ENCODE measurements around the gene HHIPL1.
A peak's percentile ranks its signal among the peaks of the same experiment; 100 is the strongest.

HHIPL1 gene

GRCh38 chr14:99662846-99663245 is 17.9 kb downstream of the HHIPL1 start:
- no peak for DNase-seq

- DNase-seq = no peak
Measured at GRCh38 chr14:99663386-99664057, 18.6 kb downstream of the HHIPL1 start.

- DNase-seq = no peak
Measured at GRCh38 chr14:99664058-99664936, 19.4 kb downstream of the HHIPL1 start.

GRCh38 chr14:99664937-99665273 is 20.0 kb downstream of the HHIPL1 start:
- no peak for DNase-seq

GRCh38 chr14:99666533-99666932 is 21.6 kb downstream of the HHIPL1 start:
- no peak for DNase-seq

GRCh38 chr14:99667045-99667444 is 22.1 kb downstream of the HHIPL1 start:
- no peak for DNase-seq

- no peak for DNase-seq
Measured at GRCh38 chr14:99667821-99668220, 22.9 kb downstream of the HHIPL1 start.

GRCh38 chr14:99668307-99669295 is 23.7 kb downstream of the HHIPL1 start:
- DNase-seq = no peak

GRCh38 chr14:99670361-99671234 is 25.7 kb downstream of the HHIPL1 start:
- no peak for DNase-seq

- no peak for DNase-seq
Measured at GRCh38 chr14:99671235-99672224, 26.6 kb downstream of the HHIPL1 start.

- peak; percentile 15 to 38 for DNase-seq
Measured at GRCh38 chr14:99672506-99673304, 27.8 kb downstream of the HHIPL1 start.

GRCh38 chr14:99673305-99674063 is 28.6 kb downstream of the HHIPL1 start:
- DNase-seq = no peak

GRCh38 chr14:99674064-99674650 is 29.2 kb downstream of the HHIPL1 start:
- DNase-seq = no peak

- DNase-seq = no peak
Measured at GRCh38 chr14:99674776-99675381, 29.9 kb downstream of the HHIPL1 start.

- no peak for DNase-seq
Measured at GRCh38 chr14:99675382-99675835, 30.5 kb downstream of the HHIPL1 start.

GRCh38 chr14:99675951-99676350 is 31.0 kb downstream of the HHIPL1 start:
- no peak for DNase-seq

GRCh38 chr14:99676657-99677056 is 31.7 kb downstream of the HHIPL1 start:
- peak in 1 of 2 donors; percentile 33 for DNase-seq

Data from CD4-positive, alpha-beta T cell treated with Interleukin-4 for 1 hour (primary cell).